Activated T-cell treated with anti-CD3 and anti-CD28 coated beads for 48 hours (primary cell): ENCODE results near the gene CAMP.
A peak's percentile ranks its signal among the peaks of the same experiment; 100 is the strongest.

Experiments
- DNase-seq: peaks from one replicate; pipeline ENCODE4 v3.0.0-alpha.2; 2020; ENCODE audit warnings: low read depth

CAMP gene

DNA sequence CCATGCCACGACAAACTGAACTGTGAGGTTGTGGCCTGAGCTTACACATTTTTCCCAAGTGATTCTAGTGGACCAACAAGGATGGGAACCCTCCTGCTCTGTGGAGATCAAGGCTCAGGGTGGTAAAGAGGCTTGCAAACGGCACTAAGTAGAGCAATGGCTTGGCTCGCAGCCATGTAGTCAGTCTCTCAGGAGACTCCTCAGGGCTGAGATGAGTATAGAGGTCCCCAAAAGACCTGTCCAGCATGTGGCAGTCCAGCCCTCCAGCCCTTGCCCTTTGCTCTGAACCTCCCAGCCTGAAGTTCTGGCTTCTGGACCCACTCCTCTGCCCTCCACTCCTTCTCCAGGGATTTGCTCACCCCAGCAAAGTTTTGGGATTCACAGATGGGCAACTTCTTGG is 8.3 kb upstream of the CAMP start:
- DNase-seq, result no peak

- no peak for DNase-seq
Measured at GRCh38 chr3:48215466-48215865, 7.8 kb upstream of the CAMP start.

GRCh38 chr3:48215876-48216275 is 7.4 kb upstream of the CAMP start:
- no peak for DNase-seq

- DNase-seq, result no peak
Measured at GRCh38 chr3:48217449-48217848, 5.8 kb upstream of the CAMP start.

DNA sequence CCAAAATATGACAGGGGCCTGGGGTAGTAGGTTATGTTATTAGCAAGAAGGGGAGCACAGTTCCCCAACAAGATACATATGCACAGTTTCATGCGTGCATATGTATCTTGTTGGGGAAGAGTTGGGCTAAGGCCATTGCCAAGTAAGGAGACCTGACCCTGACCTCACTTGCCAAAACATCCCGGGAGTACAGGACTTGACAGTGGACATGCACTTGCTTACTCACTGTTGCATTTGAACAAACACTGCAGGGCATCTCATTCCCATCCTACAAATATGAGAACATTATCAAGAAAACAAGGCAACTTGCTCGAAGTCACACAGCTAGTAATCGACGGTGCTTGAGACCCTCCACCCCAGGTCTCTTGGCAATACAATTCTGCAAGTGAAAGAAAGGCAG is 4.8 kb upstream of the CAMP start:
- DNase-seq, result no peak

- no peak for DNase-seq
Measured at GRCh38 chr3:48219543-48219942, 3.8 kb upstream of the CAMP start.

GRCh38 chr3:48220746-48221145 is 2.5 kb upstream of the CAMP start:
- no peak for DNase-seq

DNA sequence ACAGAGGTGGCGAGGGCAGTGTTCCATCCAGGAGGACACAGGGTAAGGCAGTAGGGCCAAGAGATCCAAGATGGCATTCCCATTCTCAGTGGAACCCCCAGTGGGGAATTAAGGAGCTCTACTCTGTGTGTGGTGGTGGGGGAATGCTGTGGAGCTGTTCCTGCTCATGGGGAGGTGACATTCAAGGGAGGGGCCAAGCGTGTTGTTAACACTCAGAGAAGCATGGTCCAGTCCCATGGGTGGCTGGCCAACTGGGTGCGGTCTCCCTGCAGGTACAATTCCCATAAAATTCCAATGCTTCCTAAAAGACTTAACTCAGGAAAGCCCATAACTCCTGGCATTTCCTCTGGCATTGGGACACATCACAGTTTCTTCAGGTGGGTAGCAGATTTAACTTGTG is 2.3 kb downstream of the CAMP start:
- no peak for DNase-seq

- DNase-seq, result no peak
Measured at GRCh38 chr3:48226939-48227338, 3.6 kb downstream of the CAMP start.

DNA sequence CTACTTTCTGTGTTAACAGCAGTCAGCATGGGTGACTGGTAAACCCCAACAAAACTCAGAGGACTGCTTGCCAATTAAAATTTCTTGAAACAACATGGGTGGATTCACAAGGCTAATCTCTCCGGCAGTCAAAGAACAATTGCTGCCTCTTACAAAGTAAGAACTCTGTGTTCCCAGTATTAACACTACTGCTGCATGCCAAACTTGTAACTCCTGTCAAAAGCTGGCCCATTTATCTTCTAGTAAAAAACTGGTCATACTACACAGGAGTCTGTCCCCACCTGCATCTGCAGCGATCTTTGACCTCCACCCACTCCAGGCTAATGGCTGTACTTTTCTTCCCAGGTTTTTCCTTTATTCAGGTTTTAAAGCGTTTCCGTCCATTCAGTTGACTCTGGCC is 8.9 kb downstream of the CAMP start:
- DNase-seq, result no peak

DNA sequence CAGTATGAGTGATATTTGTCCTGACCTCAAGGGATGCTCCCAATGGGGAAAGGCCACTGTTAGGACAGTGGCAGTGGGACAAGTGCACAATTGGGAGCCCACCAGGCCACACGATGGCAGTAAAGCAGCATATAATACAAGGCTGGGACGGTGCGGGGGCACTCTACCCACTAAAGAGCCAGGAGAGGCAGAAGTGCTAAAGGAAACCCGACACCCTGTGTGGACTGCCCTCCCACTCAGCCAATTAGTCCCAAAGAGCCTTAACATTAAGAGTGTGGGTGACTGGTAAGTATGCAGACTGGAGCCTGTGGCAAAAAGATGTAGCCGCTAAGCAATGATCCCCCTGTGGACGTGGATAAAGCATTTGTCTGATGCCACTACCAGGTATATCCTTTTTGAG is 9.4 kb downstream of the CAMP start:
- peak; percentile 52 for DNase-seq

- DNase-seq, result no peak
Measured at GRCh38 chr3:48233542-48233941, 10.2 kb downstream of the CAMP start.

DNA sequence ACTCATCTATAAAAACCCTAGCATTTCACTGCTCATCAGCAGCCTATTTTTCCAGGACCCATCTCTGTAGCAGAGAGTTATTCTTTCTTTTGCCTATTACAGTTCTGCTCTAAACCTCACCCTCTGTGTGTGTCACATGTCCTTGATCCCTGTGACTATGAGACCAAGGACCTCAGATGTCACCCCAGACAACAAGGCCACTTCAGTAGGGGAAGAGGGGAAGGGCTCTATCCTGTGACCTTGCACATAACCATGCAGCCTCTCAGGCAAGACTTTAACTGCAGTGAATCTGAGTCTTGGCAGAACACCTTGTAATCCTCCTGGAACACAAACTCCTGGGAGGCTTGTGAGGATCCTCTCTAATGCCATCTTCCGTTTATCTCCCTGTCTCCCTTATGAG is 13.2 kb downstream of the CAMP start:
- no peak for DNase-seq

DNA sequence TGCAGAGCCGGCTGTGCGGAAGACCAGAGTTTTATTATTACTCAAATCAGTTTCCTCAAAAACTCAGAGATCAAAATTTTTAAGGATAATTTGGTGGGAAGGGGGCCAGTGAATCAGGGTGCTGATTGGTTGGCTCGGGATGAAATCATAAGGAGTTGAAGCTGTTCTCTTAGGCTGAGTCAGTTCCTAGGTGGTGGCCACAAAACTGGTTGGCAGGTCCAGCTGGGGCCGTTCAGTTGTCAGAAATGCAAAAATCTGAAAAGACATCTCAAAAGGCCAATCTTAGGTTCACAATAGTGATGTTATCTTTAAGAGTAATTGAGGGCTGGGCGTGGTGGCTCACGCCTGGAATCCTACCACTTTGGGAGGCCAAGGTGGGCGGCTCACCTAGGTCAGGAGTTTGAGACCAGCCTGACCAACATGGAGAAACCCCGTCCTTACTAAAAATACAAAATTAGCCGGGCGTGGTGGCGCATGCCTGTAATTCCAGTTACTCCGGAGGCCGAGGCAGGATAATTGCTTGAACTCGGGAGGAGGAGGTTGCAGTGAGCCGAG is 15.3 kb downstream of the CAMP start:
- no peak for DNase-seq

DNA sequence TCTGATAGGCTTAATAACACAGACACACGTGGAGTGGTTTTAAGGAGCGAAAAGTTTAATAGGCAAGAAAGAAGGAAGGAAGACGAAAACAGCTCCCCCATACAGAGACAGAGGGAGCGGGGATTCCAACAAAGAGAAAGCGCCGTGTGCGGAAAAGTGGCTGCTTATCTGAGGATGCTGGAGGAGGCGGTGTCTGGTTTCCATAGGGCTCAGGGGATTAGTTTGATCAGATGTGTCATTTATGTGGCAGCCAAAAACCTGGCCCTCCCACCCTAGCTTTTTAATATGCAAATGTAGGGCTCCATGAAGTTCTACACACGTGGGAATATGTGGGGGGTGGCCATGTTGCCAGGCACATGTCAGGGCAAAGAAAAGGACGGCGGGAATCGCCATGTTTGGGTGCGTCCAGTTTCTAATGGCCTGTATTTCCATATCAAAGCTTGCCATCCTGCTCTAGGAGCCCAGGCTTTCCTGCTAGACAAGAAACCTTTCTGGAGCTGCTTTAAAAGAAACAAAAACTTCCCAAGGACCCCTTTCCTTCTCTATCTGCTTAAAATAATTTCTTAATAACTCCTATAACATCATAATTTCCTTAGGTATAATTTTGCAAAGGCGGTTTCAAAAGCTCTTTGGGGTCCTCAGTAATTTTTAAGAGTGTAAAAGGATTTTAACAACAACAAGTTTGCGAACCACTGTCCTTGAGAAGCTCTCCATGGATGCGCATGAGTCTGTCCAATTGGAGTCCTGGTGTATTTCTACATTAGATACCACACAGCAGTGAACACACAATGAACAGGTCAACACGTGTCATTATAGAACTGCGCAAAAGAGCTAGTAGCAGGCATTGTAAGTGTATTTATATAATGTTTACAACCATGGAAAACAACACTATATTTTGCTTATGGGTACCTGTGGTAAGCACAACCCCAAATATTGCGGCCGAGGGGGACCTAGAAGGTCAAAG is 17.0 kb downstream of the CAMP start:
- DNase-seq, result no peak

- DNase-seq, result peak; percentile 17
Measured at GRCh38 chr3:48241796-48242455, 18.6 kb downstream of the CAMP start.

GRCh38 chr3:48243886-48244285 is 20.6 kb downstream of the CAMP start:
- DNase-seq, result no peak

DNA sequence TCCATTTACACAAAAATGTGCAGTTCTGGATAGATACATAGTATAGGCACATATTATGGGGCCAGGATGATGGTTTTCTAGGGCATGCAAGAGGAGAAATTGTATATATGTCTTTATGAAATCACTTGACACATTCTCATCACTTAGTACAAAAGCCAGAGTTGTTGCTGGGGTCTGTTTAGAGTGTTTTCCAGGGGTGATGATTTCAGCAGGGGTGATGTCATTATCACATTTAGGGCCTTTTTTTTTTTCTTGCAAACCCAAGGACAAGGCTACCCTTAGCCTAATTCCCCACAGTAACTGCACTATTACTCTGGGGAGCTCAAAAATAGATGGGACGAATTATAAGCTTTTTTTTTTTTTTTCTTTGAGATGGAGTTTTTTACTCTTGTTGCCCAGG is 21.2 kb downstream of the CAMP start:
- DNase-seq, result no peak

GRCh38 chr3:48245136-48245535 is 21.8 kb downstream of the CAMP start:
- no peak for DNase-seq

DNA sequence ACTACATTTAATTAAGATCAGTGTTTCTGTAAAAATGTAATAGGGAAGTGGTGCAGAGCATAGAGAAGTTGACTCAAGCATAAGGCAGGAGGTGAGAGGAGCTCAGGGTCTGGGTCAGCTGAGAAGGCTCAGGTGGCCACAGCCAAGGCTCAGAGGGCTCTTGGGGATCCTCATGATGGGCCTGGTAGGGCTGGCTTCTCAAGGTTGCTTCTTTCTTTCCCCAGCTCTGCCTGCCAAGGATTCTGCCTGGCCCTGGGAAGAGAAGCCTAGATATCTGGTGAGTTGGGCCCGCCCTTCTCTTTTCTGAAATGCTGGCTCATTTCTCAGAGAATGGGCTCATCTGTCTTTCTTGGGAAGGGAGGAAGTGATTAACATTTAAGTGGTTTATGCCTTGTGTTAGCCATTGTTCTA is 24.1 kb downstream of the CAMP start:
- no peak for DNase-seq

- no peak for DNase-seq
Measured at GRCh38 chr3:48248095-48248850, 25.0 kb downstream of the CAMP start.

- no peak for DNase-seq
Measured at GRCh38 chr3:48256557-48256956, 33.3 kb downstream of the CAMP start.
